Activated T-cell treated with anti-CD3 and anti-CD28 coated beads for 1 hour (primary cell): Measurements from ENCODE around the gene ARHGAP33.

ENCODE experiments used
- DNase-seq: peaks from one replicate; pipeline ENCODE4 v3.0.0-alpha.2; 2020; ENCODE audit warnings: low read depth

ARHGAP33 gene

DNA sequence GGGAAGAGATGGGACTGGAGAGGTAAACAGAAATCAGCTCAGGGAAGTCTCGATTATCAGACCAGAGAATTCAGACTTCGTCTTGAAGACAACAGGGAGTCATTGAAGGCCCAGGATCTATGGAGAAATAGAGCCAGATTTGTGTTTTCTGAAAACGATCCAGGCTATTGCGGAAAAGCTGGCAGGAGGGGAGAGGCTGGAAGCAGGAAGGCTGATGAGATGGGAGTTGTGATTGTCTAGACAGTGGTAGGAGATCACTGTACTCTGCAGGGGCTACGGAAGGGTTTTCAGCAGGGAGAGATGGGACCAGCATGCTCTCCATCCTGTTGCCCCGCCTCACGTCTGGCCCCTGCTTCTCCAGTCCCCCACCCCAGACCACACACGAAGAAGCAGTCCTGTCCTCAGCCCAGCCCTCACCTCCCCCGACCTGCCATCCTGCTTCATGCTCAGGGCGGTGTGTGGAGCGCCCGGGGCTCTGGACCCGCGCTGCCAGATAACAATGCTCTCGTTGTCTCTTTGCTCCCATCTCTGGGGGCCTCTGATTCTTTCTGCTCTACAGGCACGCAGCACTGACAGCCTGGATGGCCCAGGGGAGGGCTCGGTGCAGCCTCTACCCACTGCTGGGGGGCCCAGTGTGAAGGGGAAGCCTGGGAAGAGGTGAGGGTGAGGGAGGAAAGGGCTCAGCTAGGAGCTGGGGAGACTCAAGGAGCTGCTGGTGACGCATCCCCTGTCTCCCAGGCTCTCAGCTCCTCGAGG, 1.9 kb downstream of the ARHGAP33 start:
- no peak for DNase-seq

DNA sequence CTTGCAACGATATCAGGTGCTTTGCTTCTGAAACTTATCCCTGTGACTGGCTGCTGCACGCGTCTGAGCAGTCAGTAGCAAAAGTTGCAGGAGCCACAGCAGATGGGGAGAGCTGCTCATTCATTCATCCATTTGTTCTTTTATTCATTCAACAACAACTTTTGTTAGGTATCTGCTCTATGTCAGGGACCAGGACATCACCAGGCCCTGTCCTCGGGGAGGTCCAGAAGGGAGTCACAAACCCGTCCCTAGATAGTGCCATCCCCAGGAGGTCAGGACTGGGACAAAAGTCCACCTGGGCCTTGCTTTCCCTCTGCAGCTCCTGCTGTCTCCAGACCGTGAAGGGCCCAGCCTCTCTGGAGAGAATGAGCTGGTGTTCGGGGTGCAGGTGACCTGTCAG, 2.6 kb downstream of the ARHGAP33 start:
- no peak for DNase-seq

DNA sequence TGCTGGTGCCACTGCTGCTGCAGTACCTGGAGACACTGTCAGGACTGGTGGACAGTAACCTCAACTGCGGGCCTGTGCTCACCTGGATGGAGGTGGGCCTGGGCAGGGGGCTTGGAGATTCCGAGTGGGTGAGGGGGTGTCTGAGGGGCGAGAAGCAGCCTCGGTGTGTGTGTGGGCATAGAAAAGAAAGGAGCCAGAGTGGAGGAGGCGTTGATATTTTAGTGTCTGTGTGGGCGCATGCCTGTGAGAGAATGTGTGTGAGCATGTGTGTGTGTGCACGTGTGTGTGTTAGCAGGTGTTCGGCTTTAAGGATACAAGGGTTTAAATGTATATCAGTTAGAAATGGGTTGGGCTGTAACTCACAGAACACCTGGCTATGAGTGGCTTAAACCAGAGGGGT, 3.7 kb downstream of the ARHGAP33 start:
- no peak for DNase-seq

DNA sequence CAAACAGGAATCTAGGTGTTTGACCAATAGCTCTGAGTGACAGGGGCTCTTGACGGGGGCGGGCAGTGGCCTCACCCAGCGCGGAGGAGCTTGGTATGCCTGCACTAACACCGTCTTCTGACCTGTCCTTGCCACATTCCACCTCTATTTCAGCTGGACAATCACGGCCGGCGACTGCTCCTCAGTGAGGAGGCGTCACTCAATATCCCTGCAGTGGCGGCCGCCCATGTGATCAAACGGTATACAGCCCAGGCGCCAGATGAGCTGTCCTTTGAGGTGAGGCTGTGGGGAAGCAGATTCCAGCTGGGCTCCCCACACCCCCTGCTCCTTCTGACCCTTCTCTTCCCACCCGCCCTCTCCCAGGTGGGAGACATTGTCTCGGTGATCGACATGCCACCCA, 4.7 kb downstream of the ARHGAP33 start:
- no peak for DNase-seq

DNA sequence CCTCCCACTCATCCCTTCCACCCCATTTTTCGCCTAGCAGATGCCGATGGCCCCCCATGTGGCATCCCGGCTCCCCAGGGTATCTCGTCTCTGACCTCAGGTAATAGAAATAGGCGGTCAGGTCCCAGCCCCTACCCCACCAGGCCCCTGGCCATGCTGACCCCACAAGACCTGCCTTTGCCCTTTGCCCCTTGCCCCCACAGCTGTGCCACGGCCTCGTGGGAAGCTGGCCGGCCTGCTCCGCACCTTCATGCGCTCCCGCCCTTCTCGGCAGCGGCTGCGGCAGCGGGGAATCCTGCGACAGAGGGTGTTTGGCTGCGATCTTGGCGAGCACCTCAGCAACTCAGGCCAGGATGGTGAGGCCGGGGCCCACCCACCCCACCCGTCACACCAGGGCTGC, 5.4 kb downstream of the ARHGAP33 start:
- DNase-seq: no peak

DNA sequence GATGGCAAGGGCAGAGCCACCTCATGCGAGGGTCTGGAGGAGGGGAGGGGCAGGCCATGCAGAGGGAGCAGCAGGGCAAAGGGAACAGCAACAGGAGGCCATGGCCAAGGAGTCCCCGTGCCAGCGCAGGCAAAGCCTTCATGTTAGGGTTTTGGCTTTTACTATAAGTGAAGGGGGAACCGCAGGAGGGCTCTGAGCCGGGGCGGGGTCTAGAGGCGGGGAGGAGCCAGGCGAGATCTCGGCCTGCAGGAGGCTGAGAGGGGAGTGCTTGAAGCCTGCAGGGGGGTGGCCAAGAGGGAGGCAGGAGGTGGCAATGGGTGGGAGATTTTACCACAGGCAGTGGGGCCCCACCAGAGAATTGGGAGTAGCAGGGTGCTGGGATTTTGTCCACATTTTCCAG, 6.3 kb downstream of the ARHGAP33 start:
- no peak for DNase-seq

DNA sequence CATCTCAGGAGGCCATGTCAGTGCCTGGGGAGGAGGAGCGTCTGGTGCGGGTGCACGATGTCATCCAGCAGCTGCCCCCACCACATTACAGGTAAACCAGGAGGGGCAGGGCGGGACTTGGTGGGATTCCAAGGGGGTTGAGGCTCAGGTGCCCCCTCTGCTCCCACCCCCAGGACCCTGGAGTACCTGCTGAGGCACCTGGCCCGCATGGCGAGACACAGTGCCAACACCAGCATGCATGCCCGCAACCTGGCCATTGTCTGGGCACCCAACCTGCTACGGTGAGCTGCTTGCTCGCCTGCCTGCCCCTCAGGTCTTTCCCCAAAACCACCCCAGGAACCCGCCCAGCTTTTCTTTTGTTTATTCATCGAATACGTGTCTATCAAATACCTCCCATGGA, 7.2 kb downstream of the ARHGAP33 start:
- DNase-seq: no peak

DNA sequence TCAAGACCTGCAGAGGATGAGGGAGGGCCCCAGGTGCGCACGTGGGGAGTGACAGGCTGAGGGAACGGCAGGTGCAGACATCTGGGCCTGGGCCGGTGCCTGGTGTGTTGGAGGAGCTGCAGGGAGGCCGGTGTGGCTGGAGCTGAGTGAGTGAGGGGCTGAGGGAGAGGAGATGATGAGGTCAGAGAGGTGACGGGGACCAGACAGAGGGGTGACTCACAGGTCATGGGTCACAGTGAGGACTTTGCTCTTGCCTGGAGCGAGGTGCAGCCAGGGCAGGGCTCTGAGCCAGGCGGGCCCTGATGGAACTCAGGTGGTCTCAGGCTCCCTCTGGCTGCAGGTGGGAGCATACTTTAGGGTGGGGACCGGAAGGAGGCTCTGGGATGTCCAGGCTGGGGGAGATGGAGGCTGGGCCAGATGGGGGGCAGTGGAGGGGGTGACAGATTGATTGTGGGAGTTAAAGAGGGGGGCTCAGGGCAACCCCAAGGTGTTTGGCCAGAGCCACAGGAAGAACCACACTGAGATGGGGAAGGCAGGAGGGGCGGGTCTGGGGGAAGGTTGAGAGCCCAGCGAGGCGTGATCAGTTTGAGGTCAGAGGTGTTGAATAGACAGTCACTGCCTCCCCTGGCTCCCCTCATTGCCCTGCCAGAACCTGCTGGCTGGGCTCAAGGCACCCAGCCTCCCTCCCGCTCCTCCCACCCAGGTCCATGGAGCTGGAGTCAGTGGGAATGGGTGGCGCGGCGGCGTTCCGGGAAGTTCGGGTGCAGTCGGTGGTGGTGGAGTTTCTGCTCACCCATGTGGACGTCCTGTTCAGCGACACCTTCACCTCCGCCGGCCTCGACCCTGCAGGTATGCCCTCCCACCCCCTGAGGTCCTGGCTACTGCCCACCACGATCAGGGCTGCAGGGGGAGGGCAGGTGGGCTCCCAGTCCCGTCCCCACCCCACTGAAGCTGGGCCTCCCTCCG, 8.4 kb downstream of the ARHGAP33 start:
- DNase-seq: no peak

DNA sequence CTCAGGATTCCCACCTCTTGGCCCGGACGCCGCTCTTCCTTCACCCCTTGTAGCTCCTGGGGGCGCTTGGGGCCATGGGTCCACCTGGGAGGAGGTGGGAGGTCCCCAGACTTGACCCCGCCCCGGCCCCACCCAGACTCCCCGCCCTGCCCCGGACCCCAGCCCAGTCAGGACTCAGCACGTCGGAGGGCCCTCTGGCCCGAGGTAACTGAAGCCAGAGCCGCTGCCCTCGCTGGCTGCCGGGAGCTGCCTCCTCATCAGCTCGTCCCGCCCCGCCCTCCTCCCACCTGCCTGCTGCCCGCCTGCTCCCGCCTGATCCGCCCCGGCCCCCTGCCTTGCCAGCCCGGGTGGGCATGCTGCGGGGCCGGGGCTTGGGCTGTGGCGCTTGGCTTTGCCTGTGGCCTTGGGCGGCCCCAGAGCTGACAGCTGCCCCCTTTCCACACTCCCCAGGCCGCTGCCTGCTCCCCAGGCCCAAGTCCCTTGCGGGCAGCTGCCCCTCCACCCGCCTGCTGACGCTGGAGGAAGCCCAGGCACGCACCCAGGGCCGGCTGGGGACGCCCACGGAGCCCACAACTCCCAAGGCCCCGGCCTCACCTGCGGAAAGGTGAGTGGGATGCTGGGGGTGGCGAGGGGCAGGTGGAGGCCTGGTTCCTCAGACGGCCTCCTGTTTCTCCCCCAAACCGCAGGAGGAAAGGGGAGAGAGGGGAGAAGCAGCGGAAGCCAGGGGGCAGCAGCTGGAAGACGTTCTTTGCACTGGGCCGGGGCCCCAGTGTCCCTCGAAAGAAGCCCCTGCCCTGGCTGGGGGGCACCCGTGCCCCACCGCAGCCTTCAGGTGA, 9.4 kb downstream of the ARHGAP33 start:
- no peak for DNase-seq

DNA sequence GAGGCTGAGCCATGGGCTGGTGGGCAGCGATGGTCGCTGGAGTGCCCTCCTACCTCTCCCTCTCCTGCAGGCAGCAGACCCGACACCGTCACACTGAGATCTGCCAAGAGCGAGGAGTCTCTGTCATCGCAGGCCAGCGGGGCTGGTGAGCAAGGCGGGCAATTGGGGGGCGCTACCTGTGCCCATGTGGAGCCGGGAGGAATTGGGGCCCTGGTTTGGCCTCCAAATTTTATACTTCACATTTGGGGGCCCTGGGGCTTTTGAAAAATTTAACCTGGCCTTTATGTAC, 9.9 kb downstream of the ARHGAP33 start:
- no peak for DNase-seq

DNA sequence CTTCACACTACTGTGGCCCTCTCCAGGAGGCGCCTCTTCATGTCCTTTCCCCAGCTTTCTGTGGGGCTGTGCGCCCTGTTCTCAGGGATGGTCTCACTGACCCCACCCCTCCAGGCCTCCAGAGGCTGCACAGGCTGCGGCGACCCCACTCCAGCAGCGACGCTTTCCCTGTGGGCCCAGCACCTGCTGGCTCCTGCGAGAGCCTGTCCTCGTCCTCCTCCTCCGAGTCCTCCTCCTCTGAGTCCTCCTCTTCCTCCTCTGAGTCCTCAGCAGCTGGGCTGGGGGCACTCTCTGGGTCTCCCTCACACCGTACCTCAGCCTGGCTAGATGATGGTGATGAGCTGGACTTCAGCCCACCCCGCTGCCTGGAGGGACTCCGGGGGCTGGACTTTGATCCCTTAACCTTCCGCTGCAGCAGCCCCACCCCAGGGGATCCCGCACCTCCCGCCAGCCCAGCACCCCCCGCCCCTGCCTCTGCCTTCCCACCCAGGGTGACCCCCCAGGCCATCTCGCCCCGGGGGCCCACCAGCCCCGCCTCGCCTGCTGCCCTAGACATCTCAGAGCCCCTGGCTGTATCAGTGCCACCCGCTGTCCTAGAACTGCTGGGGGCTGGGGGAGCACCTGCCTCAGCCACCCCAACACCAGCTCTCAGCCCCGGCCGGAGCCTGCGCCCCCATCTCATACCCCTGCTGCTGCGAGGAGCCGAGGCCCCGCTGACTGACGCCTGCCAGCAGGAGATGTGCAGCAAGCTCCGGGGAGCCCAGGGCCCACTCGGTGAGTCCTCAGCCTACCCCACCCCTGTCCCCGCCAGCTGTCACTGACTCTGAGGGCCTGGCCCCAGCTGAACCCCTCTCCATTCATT, 11.2 kb downstream of the ARHGAP33 start:
- no peak for DNase-seq

DNA sequence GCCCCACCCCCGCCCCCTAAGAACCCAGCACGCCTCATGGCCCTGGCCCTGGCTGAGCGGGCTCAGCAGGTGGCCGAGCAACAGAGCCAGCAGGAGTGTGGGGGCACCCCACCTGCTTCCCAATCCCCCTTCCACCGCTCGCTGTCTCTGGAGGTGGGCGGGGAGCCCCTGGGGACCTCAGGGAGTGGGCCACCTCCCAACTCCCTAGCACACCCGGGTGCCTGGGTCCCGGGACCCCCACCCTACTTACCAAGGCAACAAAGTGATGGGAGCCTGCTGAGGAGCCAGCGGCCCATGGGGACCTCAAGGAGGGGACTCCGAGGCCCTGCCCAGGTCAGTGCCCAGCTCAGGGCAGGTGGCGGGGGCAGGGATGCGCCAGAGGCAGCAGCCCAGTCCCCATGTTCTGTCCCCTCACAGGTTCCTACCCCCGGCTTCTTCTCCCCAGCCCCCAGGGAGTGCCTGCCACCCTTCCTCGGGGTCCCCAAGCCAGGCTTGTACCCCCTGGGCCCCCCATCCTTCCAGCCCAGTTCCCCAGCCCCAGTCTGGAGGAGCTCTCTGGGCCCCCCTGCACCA, 11.9 kb downstream of the ARHGAP33 start:
- DNase-seq: no peak

DNA sequence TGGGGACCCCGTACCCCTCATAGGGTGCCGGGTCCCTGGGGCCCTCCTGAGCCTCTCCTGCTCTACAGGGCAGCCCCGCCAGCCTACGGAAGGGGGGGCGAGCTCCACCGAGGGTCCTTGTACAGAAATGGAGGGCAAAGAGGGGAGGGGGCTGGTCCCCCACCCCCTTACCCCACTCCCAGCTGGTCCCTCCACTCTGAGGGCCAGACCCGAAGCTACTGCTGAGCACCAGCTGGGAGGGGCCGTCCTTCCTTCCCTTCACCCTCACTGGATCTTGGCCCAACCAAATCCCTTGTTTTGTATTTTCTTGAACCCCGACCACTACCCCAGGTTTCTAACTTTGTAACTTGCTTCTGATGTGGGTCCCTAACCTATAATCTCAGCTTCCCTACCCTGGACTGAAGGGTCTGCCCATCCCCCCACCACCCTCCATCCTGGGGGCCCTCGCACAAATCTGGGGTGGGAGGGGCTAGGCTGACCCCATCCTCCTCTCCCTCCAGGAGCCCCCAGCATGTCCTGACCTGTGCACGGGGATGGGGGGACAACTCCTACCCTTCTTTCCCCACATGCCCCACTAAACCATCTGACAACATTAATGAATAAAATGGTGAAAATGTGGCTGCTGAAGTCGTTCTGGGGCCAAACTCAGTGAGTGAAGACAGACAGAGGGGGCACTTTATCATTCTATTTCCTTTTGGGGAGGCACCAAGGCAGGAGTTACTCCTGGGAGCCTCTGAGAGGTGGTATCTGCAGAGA, 13.0 kb downstream of the ARHGAP33 start:
- DNase-seq: no peak

DNA sequence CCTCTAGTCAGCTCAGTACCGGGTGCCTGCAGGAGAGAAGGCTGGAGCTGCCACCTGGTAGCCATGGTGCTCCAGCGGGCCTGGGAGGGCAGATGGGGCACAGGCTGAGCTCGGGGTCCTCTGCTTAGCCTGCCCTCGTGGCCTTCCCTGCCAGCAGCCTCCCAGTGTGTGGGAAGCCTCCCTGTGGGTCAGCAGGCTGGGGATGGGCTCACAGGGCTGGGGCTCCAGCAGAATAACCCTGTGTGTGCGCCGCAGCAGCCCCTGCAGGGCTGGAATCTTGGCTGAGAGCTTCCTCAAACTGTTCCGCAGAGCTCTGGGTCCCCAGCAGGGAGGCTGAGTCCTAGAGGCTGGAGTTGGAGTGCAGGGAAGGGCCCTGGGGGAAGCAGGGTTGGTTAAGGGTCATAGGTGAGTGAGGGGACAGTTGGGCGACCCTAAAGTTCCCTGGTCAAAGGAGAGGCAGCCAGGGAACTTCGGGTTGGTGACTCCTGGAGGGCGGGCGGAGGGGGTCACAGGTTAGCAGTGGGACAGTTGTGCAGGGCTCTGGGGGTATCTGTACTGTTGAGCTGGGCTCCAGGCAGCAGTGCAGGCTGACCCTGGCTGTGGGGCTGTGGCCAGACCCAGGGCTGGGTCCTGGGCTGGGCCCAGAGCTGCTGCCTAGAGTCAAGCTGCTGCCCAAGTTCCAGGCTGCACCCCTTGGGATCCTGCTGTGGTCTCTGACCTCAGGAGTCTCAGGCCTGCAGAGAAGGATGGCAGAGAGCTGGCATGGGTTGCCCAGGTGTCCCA, 14.0 kb downstream of the ARHGAP33 start:
- DNase-seq: no peak

DNA sequence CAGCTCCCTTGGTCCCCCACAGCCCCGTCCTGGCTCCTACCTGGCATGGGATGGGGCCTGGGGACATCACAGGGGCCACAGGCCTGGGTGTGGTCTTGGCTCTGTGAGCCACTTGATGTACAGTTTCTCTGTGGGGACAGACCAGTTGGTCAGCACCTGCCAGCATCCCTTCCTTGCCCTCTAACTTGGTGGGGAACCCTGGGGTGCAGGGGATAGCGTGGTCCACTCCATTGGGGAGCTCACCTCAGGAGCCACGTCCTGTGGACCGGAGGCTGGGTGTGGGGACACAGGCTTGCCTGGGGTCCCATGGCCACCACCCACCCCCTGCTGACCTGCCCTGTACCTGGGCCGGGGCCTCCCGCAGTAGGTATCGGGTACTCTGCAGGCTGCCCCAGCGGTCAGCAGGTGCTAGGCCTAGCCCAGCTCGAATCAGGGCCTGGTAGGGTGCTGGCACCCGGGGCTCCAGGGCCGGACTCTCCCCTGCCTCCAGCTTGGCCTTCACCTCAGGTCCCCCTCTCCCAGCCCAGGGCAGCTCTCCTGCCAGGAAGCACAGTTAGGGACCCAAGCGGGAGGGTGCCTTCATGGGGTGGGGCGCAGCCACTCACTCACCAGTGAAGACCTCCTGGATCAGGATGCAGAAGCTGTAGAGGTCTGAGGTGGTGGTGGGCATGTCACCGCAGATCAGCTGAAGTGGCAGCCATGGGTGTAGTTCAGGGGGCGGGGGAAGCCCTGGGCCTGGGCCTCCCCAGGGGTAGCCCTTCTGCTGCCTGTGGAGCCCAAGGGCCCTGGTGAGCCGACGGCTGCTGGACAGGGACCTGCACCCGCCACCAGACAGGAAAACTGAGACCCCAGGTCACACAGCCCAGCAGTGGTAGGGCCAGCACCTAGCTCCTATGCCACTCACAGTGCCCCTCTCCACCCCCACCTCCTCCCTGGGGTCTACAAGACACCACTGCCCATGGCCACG, 14.9 kb downstream of the ARHGAP33 start:
- DNase-seq: no peak

DNA sequence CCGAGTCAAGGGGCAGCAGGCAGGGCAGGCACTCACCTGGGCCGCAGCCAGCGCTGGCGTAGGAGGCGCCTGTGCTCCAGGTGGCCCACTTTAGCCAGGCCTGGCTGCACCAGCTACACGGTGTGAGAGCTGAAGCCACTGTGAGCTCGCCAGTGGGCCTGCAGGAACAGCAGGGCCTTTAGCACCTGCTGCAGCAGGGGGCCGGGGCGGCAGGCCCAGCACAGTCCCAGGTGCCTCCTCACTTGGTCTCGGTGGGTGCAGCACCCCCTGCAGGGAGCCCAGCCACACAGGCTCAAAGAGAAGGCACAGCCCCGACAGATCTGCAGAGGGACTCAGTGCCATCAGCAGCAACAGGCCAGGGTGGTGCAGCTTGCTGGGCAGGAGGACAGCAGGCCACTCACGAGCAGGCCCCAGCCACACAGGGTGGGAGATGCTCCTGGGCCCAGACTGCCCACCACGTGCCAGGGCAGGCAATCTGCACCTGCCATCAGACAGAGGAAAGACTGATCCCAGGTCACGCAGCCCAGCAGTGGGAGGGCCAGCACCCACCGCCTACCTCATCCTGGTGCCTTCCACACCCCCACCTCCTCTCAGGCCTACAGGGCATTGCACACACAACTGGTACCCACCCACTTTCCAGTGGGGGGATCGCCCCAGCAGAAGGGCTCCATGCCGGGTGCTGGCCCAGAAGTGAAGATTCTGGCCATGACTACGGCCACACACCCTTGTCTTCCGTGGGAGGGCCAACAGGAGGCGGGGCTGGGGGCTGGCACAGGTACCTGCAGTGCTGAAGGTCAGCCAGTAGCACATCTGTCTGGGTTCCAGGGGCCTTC, 15.8 kb downstream of the ARHGAP33 start:
- DNase-seq: no peak

DNA sequence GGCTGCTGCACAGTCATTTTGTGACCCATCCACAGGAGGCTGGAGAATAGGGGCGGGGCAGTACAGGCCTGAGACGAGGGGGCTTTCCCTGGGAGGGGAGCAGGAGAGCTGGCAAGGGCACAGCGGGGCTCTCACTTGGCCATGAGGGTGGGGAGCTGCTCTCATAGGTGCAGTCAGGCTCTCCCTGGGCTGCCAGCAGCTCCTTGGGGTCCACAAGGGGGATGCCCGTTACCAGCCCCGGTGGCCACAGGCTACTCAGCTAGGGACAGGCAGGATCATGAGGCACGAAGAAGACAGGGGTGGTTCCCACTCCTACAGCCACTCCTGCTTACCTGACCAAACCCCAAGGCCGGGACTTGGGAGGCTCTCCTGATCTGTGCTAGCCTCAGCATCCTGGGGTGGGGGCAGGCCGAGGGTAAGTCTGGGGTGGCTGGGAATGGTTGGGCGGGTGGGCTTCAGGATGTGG, 16.5 kb downstream of the ARHGAP33 start:
- no peak for DNase-seq
